K562 (cell line): ENCODE results near the gene SORBS2. TPM values are rescaled to one million over a fixed set of nuclear protein-coding genes. Genes with fewer than 3 reads are reported as not detected.

Experiments
- CBX3 ChIP-seq, 2 experiments: IDR thresholded peaks; 1 replicate in 1 of 2; 2 replicates in 1 of 2; pipeline ENCODE4 v1.6.1; 2012; ENCODE audit warnings: inconsistent platforms in 2 of 2, low read length in 2 of 2, borderline replicate concordance in 1 of 2, control low read depth in 1 of 2
- DIDO1 ChIP-seq: fragments of 450-650 bp; IDR thresholded peaks from 2 replicates; pipeline ENCODE4 v1.6.1; 2016; ENCODE audit warnings: low read depth, missing biosample characterization, missing genetic modification characterization
- DNMT1 ChIP-seq: fragments of 450-650 bp; IDR thresholded peaks from 2 replicates; pipeline ENCODE4 v1.6.1; 2016; ENCODE audit warnings: antibody characterized with exemption, mild to moderate bottlenecking
- ELF2 ChIP-seq: fragments of 250-450 bp; sonication (Bioruptor Pico); IDR thresholded peaks from 2 replicates; pipeline ENCODE4 v1.5.0; 2021; ENCODE audit warnings: mild to moderate bottlenecking
- ELF4 ChIP-seq: fragments of 450-650 bp; formaldehyde crosslinking; IDR thresholded peaks from 2 replicates; pipeline ENCODE4 v1.4.0; 2022; ENCODE audit warnings: missing genetic modification characterization
- GABPB1 ChIP-seq: sonication (generic); formaldehyde crosslinking; IDR thresholded peaks from 2 replicates; pipeline ENCODE4 v1.8.0; 2022; ENCODE audit warnings: mild to moderate bottlenecking, missing genetic modification reagents
- HNRNPUL1 ChIP-seq: fragments of 200-400 bp; formaldehyde crosslinking; IDR thresholded peaks from 2 replicates; pipeline ENCODE4 v1.6.1; 2017; ENCODE audit warnings: low read length
- IRF2 ChIP-seq: sonication (generic); formaldehyde crosslinking; IDR thresholded peaks from 2 replicates; pipeline ENCODE4 v1.8.1; 2022; ENCODE audit warnings: mild to moderate bottlenecking, missing genetic modification reagents
- NR2C2 ChIP-seq, 2 experiments: fragments of 200-800 bp in 1 of 2; sonication (Bioruptor generic) in 1 of 2; sonication (generic) in 1 of 2; formaldehyde crosslinking in 1 of 2; IDR thresholded peaks; 2 replicates each; pipeline versions ENCODE4 v1.6.1 to v1.8.0; 2016 to 2022; ENCODE audit warnings: mild to moderate bottlenecking in 1 of 2, missing compliant biosample characterization in 1 of 2, missing genetic modification characterization in 1 of 2, missing genetic modification reagents in 1 of 2
- PTTG1 ChIP-seq: fragments of 450-650 bp; IDR thresholded peaks from 2 replicates; pipeline ENCODE4 v1.6.1; 2016; ENCODE audit warnings: low read depth, mild to moderate bottlenecking, missing genetic modification characterization, missing compliant biosample characterization
- STAT5A ChIP-seq: IDR thresholded peaks from 2 replicates; pipeline ENCODE4 v1.6.1; 2012; ENCODE audit warnings: low read length, inconsistent platforms, borderline replicate concordance
- U2AF2 ChIP-seq: fragments of 200-400 bp; formaldehyde crosslinking; optimal IDR thresholded peaks from 2 replicates; pipeline ENCODE3; 2017; ENCODE audit warnings: low read depth, mild to moderate bottlenecking, low read length
- ZEB2 ChIP-seq: fragments of 450-650 bp; IDR thresholded peaks from 2 replicates; pipeline ENCODE4 v1.6.1; 2016
- ZNF124 ChIP-seq: sonication (generic); formaldehyde crosslinking; IDR thresholded peaks from 2 replicates; pipeline ENCODE4 v1.8.1; 2022; ENCODE audit warnings: missing genetic modification reagents
- ZNF668 ChIP-seq: fragments of 250-450 bp; sonication (Bioruptor Pico); IDR thresholded peaks from 2 replicates; pipeline ENCODE4 v1.8.0; 2022; ENCODE audit warnings: mild to moderate bottlenecking, inconsistent platforms
- ZSCAN32 ChIP-seq: fragments of 450-650 bp; formaldehyde crosslinking; IDR thresholded peaks from 2 replicates; pipeline ENCODE4 v1.4.0; 2020; ENCODE audit warnings: mild to moderate bottlenecking, moderate library complexity
- polyA plus RNA-seq, 8 experiments: library from polyadenylated mRNA; depleted of rRNA in 4 of 8; stranded (reverse) in 5 of 8; unstranded in 3 of 8; fragments of >200 nt; fragmentation: Nextera tagmentation in 2 of 8; fragmentation: Illumina TruSeq in 1 of 8; extraction: Ambion mirVana in 2 of 8; extraction: Trizol in 1 of 8; gene quantifications; 2 replicates each; pipeline versions ENCODE4 v1.2.1 to v1.2.3, GENCODE V29; 2011 to 2014; ENCODE audit warnings: inconsistent platforms in 1 of 8, missing spikeins in 1 of 8
- total RNA-seq, 7 experiments: library from RNA; depleted of rRNA in 6 of 7; stranded (reverse); fragments of >200 nt in 6 of 7; fragmentation: Illumina TruSeq in 2 of 7; extraction: Trizol in 2 of 7; gene quantifications; 2 replicates each; pipeline versions ENCODE4 v1.2.1 to v1.2.3, GENCODE V29; 2011 to 2021; ENCODE audit warnings: low replicate concordance in 1 of 7
- TF ChIP-seq, protein P1 (sequence below), 2 experiments: fragments of 450-650 bp; formaldehyde crosslinking in 1 of 2; IDR thresholded peaks; 2 replicates each; pipeline versions ENCODE4 v1.4.0 to v1.6.1; 2014 to 2020; ENCODE audit warnings: mild to moderate bottlenecking in 2 of 2, borderline replicate concordance in 1 of 2, low read depth in 1 of 2
- TF ChIP-seq, protein P2 (sequence below): IDR thresholded peaks from 3 replicates; pipeline ENCODE4 v1.6.1; 2011; ENCODE audit warnings: borderline replicate concordance, mild to moderate bottlenecking, moderate library complexity; ENCODE audit not compliant: insufficient read length; ENCODE audit errors: extremely low read depth

Gene SORBS2
- total and polyA plus RNA-seq, 9 of the 15 experiments (the other 6 are each of a cell fraction or from before 2014, with no cell fraction given), result 0.29 TPM; not detected in 8

DNA sequence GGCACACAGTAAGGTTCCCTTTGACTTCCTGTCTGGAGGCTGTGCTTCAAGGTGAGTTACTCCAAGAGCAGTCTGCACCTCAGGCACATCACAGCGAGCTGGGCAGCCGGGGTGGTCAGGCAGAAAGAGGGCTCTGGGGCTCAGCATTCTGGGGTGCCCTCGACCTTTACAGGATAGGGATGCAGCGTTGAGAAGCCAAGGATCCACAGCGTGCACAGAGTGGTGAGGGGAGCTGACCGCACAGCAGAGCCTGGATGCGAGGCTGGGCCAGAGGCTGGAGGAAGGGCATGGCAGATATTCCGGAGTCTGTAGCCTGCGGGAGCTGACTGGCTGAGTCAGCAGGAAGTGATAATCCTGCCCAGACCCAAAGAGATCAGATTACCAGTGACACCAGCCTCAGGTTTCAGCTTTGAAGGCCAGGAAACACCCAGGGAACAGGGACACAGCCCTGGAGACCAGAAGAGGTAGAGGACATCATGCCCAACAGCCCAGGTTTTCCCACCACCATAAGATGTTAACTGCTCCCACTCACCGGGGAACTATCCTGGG lies 238.3 kb downstream of the SORBS2 start (continued):
- TF ChIP-seq, protein P1, sequence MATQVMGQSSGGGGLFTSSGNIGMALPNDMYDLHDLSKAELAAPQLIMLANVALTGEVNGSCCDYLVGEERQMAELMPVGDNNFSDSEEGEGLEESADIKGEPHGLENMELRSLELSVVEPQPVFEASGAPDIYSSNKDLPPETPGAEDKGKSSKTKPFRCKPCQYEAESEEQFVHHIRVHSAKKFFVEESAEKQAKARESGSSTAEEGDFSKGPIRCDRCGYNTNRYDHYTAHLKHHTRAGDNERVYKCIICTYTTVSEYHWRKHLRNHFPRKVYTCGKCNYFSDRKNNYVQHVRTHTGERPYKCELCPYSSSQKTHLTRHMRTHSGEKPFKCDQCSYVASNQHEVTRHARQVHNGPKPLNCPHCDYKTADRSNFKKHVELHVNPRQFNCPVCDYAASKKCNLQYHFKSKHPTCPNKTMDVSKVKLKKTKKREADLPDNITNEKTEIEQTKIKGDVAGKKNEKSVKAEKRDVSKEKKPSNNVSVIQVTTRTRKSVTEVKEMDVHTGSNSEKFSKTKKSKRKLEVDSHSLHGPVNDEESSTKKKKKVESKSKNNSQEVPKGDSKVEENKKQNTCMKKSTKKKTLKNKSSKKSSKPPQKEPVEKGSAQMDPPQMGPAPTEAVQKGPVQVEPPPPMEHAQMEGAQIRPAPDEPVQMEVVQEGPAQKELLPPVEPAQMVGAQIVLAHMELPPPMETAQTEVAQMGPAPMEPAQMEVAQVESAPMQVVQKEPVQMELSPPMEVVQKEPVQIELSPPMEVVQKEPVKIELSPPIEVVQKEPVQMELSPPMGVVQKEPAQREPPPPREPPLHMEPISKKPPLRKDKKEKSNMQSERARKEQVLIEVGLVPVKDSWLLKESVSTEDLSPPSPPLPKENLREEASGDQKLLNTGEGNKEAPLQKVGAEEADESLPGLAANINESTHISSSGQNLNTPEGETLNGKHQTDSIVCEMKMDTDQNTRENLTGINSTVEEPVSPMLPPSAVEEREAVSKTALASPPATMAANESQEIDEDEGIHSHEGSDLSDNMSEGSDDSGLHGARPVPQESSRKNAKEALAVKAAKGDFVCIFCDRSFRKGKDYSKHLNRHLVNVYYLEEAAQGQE (IDR thresholded peaks at IDR 0.05; ENCODE audit: borderline replicate concordance), result no peak
- TF ChIP-seq, protein P1 (CRISPR knock-in tag; IDR thresholded peaks at IDR 0.05; ENCODE audit: low read depth), result no peak
- TF ChIP-seq PTTG1 (tag) (no peak), ELF2 (CRISPR knock-in tag) (no peak), ZEB2 (no peak), ZNF668 (CRISPR knock-in tag) (no peak), CBX3 (IDR thresholded peaks at IDR 0.05; ENCODE audit: borderline replicate concordance in 1 of 2, low read length in 2 of 2) (peak in 1 of 2 experiments; percentile 68; a peak in 1 of 3 replicates), DNMT1 (no peak), ZSCAN32 (CRISPR knock-in tag) (no peak), IRF2 (CRISPR knock-in tag) (no peak), ZNF124 (CRISPR knock-in tag) (no peak), NR2C2 (CRISPR knock-in tag; IDR thresholded peaks at IDR 0.05) (no peak), NR2C2 (tag; IDR thresholded peaks at IDR 0.05) (peak; percentile 34; the same call in 1 of the 2 replicates), HNRNPUL1 (no peak), U2AF2 (no peak), GABPB1 (no peak; the same call in 1 of the 2 replicates), DIDO1 (no peak), ELF4 (CRISPR knock-in tag) (no peak), STAT5A (no peak)
- TF ChIP-seq, protein P2, sequence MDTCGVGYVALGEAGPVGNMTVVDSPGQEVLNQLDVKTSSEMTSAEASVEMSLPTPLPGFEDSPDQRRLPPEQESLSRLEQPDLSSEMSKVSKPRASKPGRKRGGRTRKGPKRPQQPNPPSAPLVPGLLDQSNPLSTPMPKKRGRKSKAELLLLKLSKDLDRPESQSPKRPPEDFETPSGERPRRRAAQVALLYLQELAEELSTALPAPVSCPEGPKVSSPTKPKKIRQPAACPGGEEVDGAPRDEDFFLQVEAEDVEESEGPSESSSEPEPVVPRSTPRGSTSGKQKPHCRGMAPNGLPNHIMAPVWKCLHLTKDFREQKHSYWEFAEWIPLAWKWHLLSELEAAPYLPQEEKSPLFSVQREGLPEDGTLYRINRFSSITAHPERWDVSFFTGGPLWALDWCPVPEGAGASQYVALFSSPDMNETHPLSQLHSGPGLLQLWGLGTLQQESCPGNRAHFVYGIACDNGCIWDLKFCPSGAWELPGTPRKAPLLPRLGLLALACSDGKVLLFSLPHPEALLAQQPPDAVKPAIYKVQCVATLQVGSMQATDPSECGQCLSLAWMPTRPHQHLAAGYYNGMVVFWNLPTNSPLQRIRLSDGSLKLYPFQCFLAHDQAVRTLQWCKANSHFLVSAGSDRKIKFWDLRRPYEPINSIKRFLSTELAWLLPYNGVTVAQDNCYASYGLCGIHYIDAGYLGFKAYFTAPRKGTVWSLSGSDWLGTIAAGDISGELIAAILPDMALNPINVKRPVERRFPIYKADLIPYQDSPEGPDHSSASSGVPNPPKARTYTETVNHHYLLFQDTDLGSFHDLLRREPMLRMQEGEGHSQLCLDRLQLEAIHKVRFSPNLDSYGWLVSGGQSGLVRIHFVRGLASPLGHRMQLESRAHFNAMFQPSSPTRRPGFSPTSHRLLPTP, result no peak
